OCI-LY7 (cell line): ENCODE measurements around the gene MAEL. TPM values are rescaled to one million over a fixed set of nuclear protein-coding genes. Genes with fewer than 3 reads are reported as not detected.
A peak's percentile ranks its signal among the peaks of the same experiment; 100 is the strongest.

Experiments
- BruUV-seq: library from RNA; stranded (reverse); fragments of 400-500 nt; replicated peaks from 2 replicates; lab custom pipeline; 2021; lab: Mats Ljungman, UMichigan
- CTCF ChIA-PET: fragments of 300-600 bp; sonication (Branson Sonifier 250); formaldehyde crosslinking; loops from one replicate; lab custom pipeline; 2022; ENCODE audit warnings: antibody characterized with exemption; ENCODE audit not compliant: unreplicated experiment; lab: Charles Lee
- POLR2A ChIA-PET: fragments of 300-600 bp; sonication (Branson Sonifier 250); formaldehyde crosslinking; loops from one replicate; lab custom pipeline; 2022; ENCODE audit warnings: antibody characterized with exemption; lab: Charles Lee
- DNase-seq: peaks from one replicate; pipeline ENCODE4 v3.0.0-alpha.2; 2015; ENCODE audit warnings: low spot score
- H2AFZ ChIP-seq: fragments of 200-600 bp; sonication (generic), shearing (Covaris generic); 2 replicates; pipeline ENCODE4 v1.6.1; 2014; ENCODE audit warnings: mild to moderate bottlenecking, antibody characterized with exemption, low read length, moderate library complexity
- H3K27ac ChIP-seq: fragments of 200-600 bp; sonication (generic); 2 replicates; pipeline ENCODE4 v1.5.1; 2014; ENCODE audit warnings: mixed run types, low read depth, mild to moderate bottlenecking, moderate library complexity, low read length, inconsistent platforms; ENCODE audit not compliant: poor library complexity, severe bottlenecking
- H3K36me3 ChIP-seq: fragments of 200-600 bp; sonication (generic); 2 replicates; pipeline ENCODE4 v1.6.1; 2014; ENCODE audit warnings: mild to moderate bottlenecking, antibody characterized with exemption, low read length, moderate library complexity, mixed read lengths; ENCODE audit not compliant: insufficient read depth
- H3K4me1 ChIP-seq: fragments of 200-600 bp; sonication (generic); 2 replicates; pipeline ENCODE4 v1.5.1; 2014; ENCODE audit warnings: mild to moderate bottlenecking, low read length; ENCODE audit not compliant: insufficient read depth, poor library complexity, severe bottlenecking
- H3K4me2 ChIP-seq: fragments of 200-600 bp; sonication (generic); 2 replicates; pipeline ENCODE4 v1.6.1; 2014; ENCODE audit warnings: mild to moderate bottlenecking, low read length
- H3K4me3 ChIP-seq: fragments of 200-600 bp; sonication (generic); 2 replicates; pipeline ENCODE4 v1.5.1; 2014; ENCODE audit warnings: mild to moderate bottlenecking, low read depth, low read length; ENCODE audit not compliant: poor library complexity, severe bottlenecking
- H3K79me2 ChIP-seq: fragments of 200-600 bp; sonication (generic); 2 replicates; pipeline ENCODE4 v1.6.1; 2016; ENCODE audit warnings: low read depth, mild to moderate bottlenecking, low read length, moderate library complexity, mixed read lengths; ENCODE audit not compliant: insufficient read depth
- H3K9me2 ChIP-seq: fragments of 200-600 bp; sonication (generic); 2 replicates; pipeline ENCODE4 v1.6.1; 2016; ENCODE audit warnings: mild to moderate bottlenecking, low read length, mixed read lengths; ENCODE audit not compliant: insufficient read depth
- H3K9me3 ChIP-seq: fragments of 200-600 bp; sonication (generic); 2 replicates; pipeline ENCODE4 v1.6.1; 2014; ENCODE audit warnings: mild to moderate bottlenecking, mixed run types, low read length, mixed read lengths
- H4K20me1 ChIP-seq: fragments of 200-600 bp; sonication (generic); 2 replicates; pipeline ENCODE4 v1.6.1; 2014; ENCODE audit warnings: mild to moderate bottlenecking, antibody characterized with exemption, low read length, moderate library complexity, mixed read lengths; ENCODE audit not compliant: insufficient read depth
- EZH2phosphoT487 ChIP-seq: fragments of 200-600 bp; sonication (generic); IDR thresholded peaks from 2 replicates; pipeline ENCODE4 v1.6.1; 2018; ENCODE audit warnings: low read depth, borderline replicate concordance, mild to moderate bottlenecking, mixed run types, antibody characterized with exemption, low read length, moderate library complexity, mixed read lengths
- intact Hi-C: fragments of 100-400 bp; cut with micrococcal nuclease; formaldehyde crosslinking; loops from one replicate; pipeline ENCODE4 v1.10.0; 2022; ENCODE audit not compliant: unreplicated experiment
- total RNA-seq, 2 experiments: library from RNA; depleted of rRNA in 1 of 2; stranded (reverse); fragments of >200 nt in 1 of 2; shearing (Covaris generic) in 1 of 2; gene quantifications; 2 replicates each; pipeline ENCODE4 v1.2.3, GENCODE V29; 2014 to 2022
- TF ChIP-seq, protein P1 (sequence below): fragments of 200-600 bp; sonication (generic); conservative IDR thresholded peaks from 2 replicates; pipeline ENCODE4 v1.5.1; 2014; ENCODE audit warnings: mild to moderate bottlenecking, antibody characterized with exemption, low read length, moderate library complexity, mixed read lengths

Gene MAEL
- total RNA-seq, 2 experiments from 2014 or later, result not detected

- no peaks in the 10 kb centered on the region for H4K20me1 ChIP-seq
- H2AFZ ChIP-seq, result peak within 1 kb of the TSS; percentile 86
- DNase-seq, result peak; percentile 68
- no peaks in the 10 kb centered on the region for H3K9me3 ChIP-seq
- TF ChIP-seq EZH2phosphoT487, result peak; percentile 66; the same call in 1 of the 2 replicates
- TF ChIP-seq, protein P1, sequence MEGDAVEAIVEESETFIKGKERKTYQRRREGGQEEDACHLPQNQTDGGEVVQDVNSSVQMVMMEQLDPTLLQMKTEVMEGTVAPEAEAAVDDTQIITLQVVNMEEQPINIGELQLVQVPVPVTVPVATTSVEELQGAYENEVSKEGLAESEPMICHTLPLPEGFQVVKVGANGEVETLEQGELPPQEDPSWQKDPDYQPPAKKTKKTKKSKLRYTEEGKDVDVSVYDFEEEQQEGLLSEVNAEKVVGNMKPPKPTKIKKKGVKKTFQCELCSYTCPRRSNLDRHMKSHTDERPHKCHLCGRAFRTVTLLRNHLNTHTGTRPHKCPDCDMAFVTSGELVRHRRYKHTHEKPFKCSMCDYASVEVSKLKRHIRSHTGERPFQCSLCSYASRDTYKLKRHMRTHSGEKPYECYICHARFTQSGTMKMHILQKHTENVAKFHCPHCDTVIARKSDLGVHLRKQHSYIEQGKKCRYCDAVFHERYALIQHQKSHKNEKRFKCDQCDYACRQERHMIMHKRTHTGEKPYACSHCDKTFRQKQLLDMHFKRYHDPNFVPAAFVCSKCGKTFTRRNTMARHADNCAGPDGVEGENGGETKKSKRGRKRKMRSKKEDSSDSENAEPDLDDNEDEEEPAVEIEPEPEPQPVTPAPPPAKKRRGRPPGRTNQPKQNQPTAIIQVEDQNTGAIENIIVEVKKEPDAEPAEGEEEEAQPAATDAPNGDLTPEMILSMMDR, result no peak
- no peaks in the 10 kb centered on the region for H3K36me3 ChIP-seq
- H3K9me2 ChIP-seq, result no peaks in the 10 kb centered on the region
- peak within 1 kb of the TSS; percentile 78 for H3K4me3 ChIP-seq
- ChIA-PET POLR2A (interaction anchor here (1.2 kb wide), 1 partner anchor 32 kb away, joined by 3 read pairs; no protein-coding TSS in a partner anchor), CTCF (no interaction called here)
- H3K27ac ChIP-seq, result no peak within 1 kb of the TSS
- BruUV-seq, result no TSS peak
- no peaks in the 10 kb centered on the region for H3K79me2 ChIP-seq
- intact Hi-C loops, result loop anchor here (5.0 kb wide), 1 partner anchor 82 kb away; no protein-coding TSS in a partner anchor
- peaks cover 18% of the 10 kb centered on the region for H3K4me1 ChIP-seq
- peak within 1 kb of the TSS; percentile 88 for H3K4me2 ChIP-seq
Observed at GRCh38 chr1:166975361-166976129, 13.5 kb upstream of the MAEL start, which contains the start of gene ILDR2. TSS of gene ILDR2 (minus strand) at chr1:166975540. CDS start at chr1:166975268, 272 bp downstream.

DNA sequence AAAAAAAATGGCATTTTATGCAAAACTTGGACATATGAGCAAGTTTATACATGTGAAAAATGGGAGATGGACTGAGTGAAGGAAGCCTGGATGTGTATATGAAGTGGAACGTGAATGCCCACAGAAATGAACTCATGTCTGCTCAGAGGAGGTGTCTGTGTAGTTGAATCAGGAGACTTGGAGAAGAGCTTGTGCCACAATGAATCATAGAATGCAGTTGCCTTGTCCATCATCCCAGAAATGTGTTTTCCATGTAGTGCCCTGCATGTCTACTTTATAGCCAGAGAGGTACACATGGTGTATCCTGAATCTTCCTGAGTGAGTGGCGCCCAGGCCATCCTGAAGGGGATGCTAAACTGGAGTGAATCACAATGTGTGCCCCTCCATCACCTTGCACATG is 11.1 kb upstream of the MAEL start:
- no peak overlapping the region for H3K27ac ChIP-seq
- CTCF ChIA-PET, result no interaction called here
- H3K4me2 ChIP-seq, result no peak overlapping the region
- no peaks in the 10 kb centered on the region for H3K36me3 ChIP-seq
- BruUV-seq, result no TSS peak
- H3K4me1 ChIP-seq, result peaks cover 18% of the 10 kb centered on the region
- no peaks in the 10 kb centered on the region for H3K9me3 ChIP-seq
- H4K20me1 ChIP-seq, result no peaks in the 10 kb centered on the region
- no peak overlapping the region for H3K4me3 ChIP-seq
- POLR2A ChIA-PET, result no interaction called here
- no peak for TF ChIP-seq EZH2phosphoT487
- TF ChIP-seq, protein P1, result no peak
- no peak for DNase-seq
- no peak overlapping the region for H2AFZ ChIP-seq
- intact Hi-C loops, result loop anchor here (5.0 kb wide), 1 partner anchor 79 kb away; no protein-coding TSS in a partner anchor
- H3K9me2 ChIP-seq, result no peaks in the 10 kb centered on the region
- H3K79me2 ChIP-seq, result no peaks in the 10 kb centered on the region

- ChIA-PET CTCF (interaction anchor here (1.1 kb wide), 1 partner anchor 73 kb away, joined by 3 read pairs; no protein-coding TSS in a partner anchor), POLR2A (no interaction called here)
- H4K20me1 ChIP-seq, result no peaks in the 10 kb centered on the region
- H3K79me2 ChIP-seq, result no peaks in the 10 kb centered on the region
- no peaks in the 10 kb centered on the region for H3K36me3 ChIP-seq
- TF ChIP-seq EZH2phosphoT487, result no peak
- TF ChIP-seq, protein P1, result no peak
- H2AFZ ChIP-seq, result no peak overlapping the region
- H3K4me2 ChIP-seq, result no peak overlapping the region
- H3K9me2 ChIP-seq, result no peaks in the 10 kb centered on the region
- no TSS peak for BruUV-seq
- peaks cover 18% of the 10 kb centered on the region for H3K4me1 ChIP-seq
- DNase-seq, result no peak
- H3K27ac ChIP-seq, result no peak overlapping the region
- H3K9me3 ChIP-seq, result no peaks in the 10 kb centered on the region
- H3K4me3 ChIP-seq, result no peak overlapping the region
- intact Hi-C loops, result loop anchor here (5.0 kb wide), 1 partner anchor 78 kb away; no protein-coding TSS in a partner anchor
Observed at GRCh38 chr1:166978821-166979220, 10.3 kb upstream of the MAEL start.
